ENCODE data around the gene MANEA. TPM values are rescaled to one million over a fixed set of nuclear protein-coding genes. Genes with fewer than 3 reads are reported as not detected.

Gene MANEA
- total and polyA plus RNA-seq, 10 of the 15 experiments (the other 5 are each of a cell fraction or from before 2014, with no cell fraction given): 5.8 to 19.5 (median 12.5) TPM

DNA sequence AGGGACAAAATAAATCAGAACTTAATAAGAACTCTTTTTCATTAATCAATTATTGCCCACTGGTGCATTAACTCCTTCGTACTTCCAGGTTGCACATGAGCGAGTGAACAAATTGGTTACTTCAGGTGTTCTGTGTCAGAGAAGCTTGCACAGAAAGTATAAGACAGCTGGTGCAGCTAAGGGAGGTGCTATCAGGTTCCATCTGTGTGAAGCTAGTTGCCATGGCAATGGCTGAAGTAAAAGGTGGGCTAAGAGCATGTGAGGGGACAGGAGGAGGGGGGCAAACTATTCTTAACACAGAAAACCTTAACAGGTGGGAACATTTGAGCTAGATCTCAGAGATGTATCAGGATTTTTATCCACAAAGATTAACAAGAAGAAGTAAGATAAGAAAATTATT is 81.6 kb downstream of the MANEA start:
- SMC1A ChIA-PET (ENCODE audit: uncharacterized antibody, unreplicated experiment): no interaction called here
- BruUV-seq (replicated peaks): no TSS peak

More for the DNA sequence above, 81.6 kb downstream of the MANEA start:
- H3K9ac ChIP-seq (ENCODE audit: control insufficient read depth, insufficient read depth, low read length): no peak overlapping the region
- ChIA-PET POLR2A (no interaction called here), CTCF (no interaction called here), RAD21 (ENCODE audit: unreplicated experiment) (no interaction called here)
- no peak overlapping the region for H3K4me3 ChIP-seq
- ATAC-seq: no peak
- H3K9me3 ChIP-seq (replicated peaks; ENCODE audit: control insufficient read depth, insufficient read depth, low read length): no peaks in the 10 kb centered on the region
- H3K4me1 ChIP-seq (ENCODE audit: control insufficient read depth, insufficient read depth, low read length): no peaks in the 10 kb centered on the region
- H3K4me2 ChIP-seq (ENCODE audit: control insufficient read depth, insufficient read depth): no peak overlapping the region
- intact Hi-C loops (cut with micrococcal nuclease; ENCODE audit: unreplicated experiment): no loop called here
- in situ Hi-C loops (cut with MboI): no loop called here
- H3K27ac ChIP-seq (ENCODE audit: control insufficient read depth, insufficient read depth): no peak overlapping the region
- no peak for DNase-seq (ENCODE audit: low read depth, low spot score)
- no peaks in the 10 kb centered on the region for H3K27me3 ChIP-seq (replicated peaks in 1 of 2; ENCODE audit: control insufficient read depth in 2 of 2, insufficient read depth in 2 of 2, low read length in 1 of 2)
- TF ChIP-seq FOXK2 (IDR thresholded peaks at IDR 0.05) (no peak), SMARCA5 (IDR thresholded peaks at IDR 0.05) (no peak), ASH2L (IDR thresholded peaks at IDR 0.05; ENCODE audit: borderline replicate concordance, low read depth) (no peak), SIX5 (IDR thresholded peaks at IDR 0.05; ENCODE audit: low read depth, low read length, severe bottlenecking) (no peak), RFX5 (IDR thresholded peaks at IDR 0.05; ENCODE audit: low read depth, low read length) (no peak), SMC3 (IDR thresholded peaks at IDR 0.05; ENCODE audit: borderline replicate concordance, low read length) (no peak), IRF4 (IDR thresholded peaks at IDR 0.05; ENCODE audit: low read depth, low read length) (no peak), KAT2A (conservative IDR thresholded peaks at IDR 0.05; ENCODE audit: control insufficient read depth, low read depth, low read length) (no peak)
- TF ChIP-seq, protein P1, sequence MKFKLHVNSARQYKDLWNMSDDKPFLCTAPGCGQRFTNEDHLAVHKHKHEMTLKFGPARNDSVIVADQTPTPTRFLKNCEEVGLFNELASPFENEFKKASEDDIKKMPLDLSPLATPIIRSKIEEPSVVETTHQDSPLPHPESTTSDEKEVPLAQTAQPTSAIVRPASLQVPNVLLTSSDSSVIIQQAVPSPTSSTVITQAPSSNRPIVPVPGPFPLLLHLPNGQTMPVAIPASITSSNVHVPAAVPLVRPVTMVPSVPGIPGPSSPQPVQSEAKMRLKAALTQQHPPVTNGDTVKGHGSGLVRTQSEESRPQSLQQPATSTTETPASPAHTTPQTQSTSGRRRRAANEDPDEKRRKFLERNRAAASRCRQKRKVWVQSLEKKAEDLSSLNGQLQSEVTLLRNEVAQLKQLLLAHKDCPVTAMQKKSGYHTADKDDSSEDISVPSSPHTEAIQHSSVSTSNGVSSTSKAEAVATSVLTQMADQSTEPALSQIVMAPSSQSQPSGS (IDR thresholded peaks at IDR 0.05; ENCODE audit: low read length): no peak
- no peaks in the 10 kb centered on the region for H3K79me2 ChIP-seq (ENCODE audit: control insufficient read depth, insufficient read depth, low read length)
- FAIRE-seq: no peak
- WGBS (ENCODE audit: insufficient coverage, insufficient replicate concordance, low lambda C conversion rate, missing lambda C conversion rate): 0% methylated on average over 2 of the region's 2 CpGs
- H2AFZ ChIP-seq (ENCODE audit: control insufficient read depth, low read depth, low read length): no peak overlapping the region
- H3K36me3 ChIP-seq (ENCODE audit: control insufficient read depth in 2 of 2, insufficient read depth in 2 of 2, low read length in 1 of 2): no peaks in the 10 kb centered on the region
- no peaks in the 10 kb centered on the region for H4K20me1 ChIP-seq (ENCODE audit: control insufficient read depth, insufficient read depth)
